Naive thymus-derived CD8-positive, alpha-beta T cell (primary cell): ENCODE data around the gene PDCD1LG2. TPM values are rescaled to one million over a fixed set of nuclear protein-coding genes. Genes with fewer than 3 reads are reported as not detected.
A peak's percentile ranks its signal among the peaks of the same experiment; 100 is the strongest.

Experiments
- ATAC-seq, 2 donors: fragments of 150-1000 bp; cut with Tn5 transposase in 1 of 2; sonication (Bioruptor Pico), chemical (Tn5 transposase) in 1 of 2; 1 replicate in 1 of 2; 2 replicates in 1 of 2; pipeline ENCODE4 v1.10.0; 2021; ENCODE audit warnings: mild to moderate bottlenecking in 2 of 2, moderate library complexity in 2 of 2
- POLR2A ChIA-PET: fragments of 350-600 bp; sonication (Branson Sonifier 250); formaldehyde crosslinking; loops from one replicate; lab custom pipeline; 2021; ENCODE audit warnings: antibody characterized with exemption; lab: Charles Lee
- DNase-seq, 10 donors: peaks; one replicate each; pipeline versions ENCODE4 v3.0.0 to v3.0.0-alpha.2; 2020 to 2022
- H3K27ac Mint-ChIP-seq, 10 donors: one replicate each; pipeline ENCODE4 v1.8.0; 2020 to 2022; ENCODE audit warnings: mild to moderate bottlenecking in 10 of 10, mixed read lengths in 10 of 10, moderate library complexity in 4 of 10, inconsistent platforms in 1 of 10
- H3K27me3 Mint-ChIP-seq, 5 donors: one replicate each; pipeline ENCODE4 v1.8.0; 2021 to 2022; ENCODE audit warnings: mixed read lengths in 5 of 5
- H3K36me3 Mint-ChIP-seq, 3 donors: one replicate each; pipeline ENCODE4 v1.8.0; 2020 to 2022; ENCODE audit warnings: mixed read lengths in 3 of 3, mild to moderate bottlenecking in 2 of 3, inconsistent platforms in 1 of 3
- H3K4me1 Mint-ChIP-seq, 4 donors: one replicate each; pipeline ENCODE4 v1.8.0; 2021 to 2022; ENCODE audit warnings: mixed read lengths in 4 of 4
- H3K4me3 Mint-ChIP-seq, 10 donors: one replicate each; pipeline ENCODE4 v1.8.0; 2020 to 2022; ENCODE audit warnings: mild to moderate bottlenecking in 10 of 10, mixed read lengths in 10 of 10, moderate library complexity in 6 of 10, inconsistent platforms in 1 of 10
- H3K9me3 Mint-ChIP-seq, 9 donors: one replicate each; pipeline ENCODE4 v1.8.0; 2020 to 2022; ENCODE audit warnings: mixed read lengths in 9 of 9, mild to moderate bottlenecking in 3 of 9, inconsistent platforms in 1 of 9, moderate library complexity in 1 of 9
- polyA plus RNA-seq, 3 donors: library from polyadenylated mRNA; unstranded; fragments of 300-500 nt; fragmentation: Illumina TruSeq; gene quantifications; one replicate each; pipeline ENCODE4 v1.2.3, GENCODE V29; 2021
- total RNA-seq, 8 experiments: library from RNA in 2 of 8; stranded (reverse) in 2 of 8; gene quantifications; one replicate each; pipeline ENCODE4 v1.2.3 and lab custom pipeline; 2021 to 2026

PDCD1LG2 gene
- total and polyA plus RNA-seq, 5 experiments from 2014 or later = not detected

DNA sequence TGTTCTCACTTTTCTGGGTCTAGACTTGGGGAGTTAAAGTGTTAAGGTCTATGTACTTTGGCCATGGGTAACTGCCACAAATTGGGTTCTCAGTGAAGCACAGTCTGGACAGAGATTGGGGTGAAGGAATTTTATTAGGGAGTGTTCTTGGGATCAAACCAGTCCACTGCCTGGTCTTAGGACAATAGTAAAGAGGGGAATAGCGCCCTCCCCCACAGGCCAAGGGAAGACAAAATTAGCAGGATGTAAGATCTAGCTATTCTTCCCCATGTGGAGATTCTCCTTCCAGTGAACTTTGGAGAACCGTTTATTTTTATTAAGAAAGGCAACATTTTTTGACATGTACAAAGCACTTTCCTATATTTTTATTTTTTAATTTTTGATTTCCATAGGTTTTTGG is 100.2 kb downstream of the PDCD1LG2 start:
- ATAC-seq (no peak), DNase-seq (no peak)
- Mint-ChIP-seq H3K4me3 (no peak overlapping the region), H3K4me1 (peaks cover 4 to 51% (median 39%) of the 10 kb centered on the region in 4 donors), H3K9me3 (no peaks in the 10 kb centered on the region), H3K27ac (peak overlapping the region in 7 of 10 donors; percentile 7 to 75 (median 57)), H3K36me3 (no peaks in the 10 kb centered on the region), H3K27me3 (no peaks in the 10 kb centered on the region)
- POLR2A ChIA-PET = interaction anchor here (2.3 kb wide), 1 partner anchor 18 kb away, joined by 8 read pairs; the partner anchor contains the start of gene RIC1

DNA sequence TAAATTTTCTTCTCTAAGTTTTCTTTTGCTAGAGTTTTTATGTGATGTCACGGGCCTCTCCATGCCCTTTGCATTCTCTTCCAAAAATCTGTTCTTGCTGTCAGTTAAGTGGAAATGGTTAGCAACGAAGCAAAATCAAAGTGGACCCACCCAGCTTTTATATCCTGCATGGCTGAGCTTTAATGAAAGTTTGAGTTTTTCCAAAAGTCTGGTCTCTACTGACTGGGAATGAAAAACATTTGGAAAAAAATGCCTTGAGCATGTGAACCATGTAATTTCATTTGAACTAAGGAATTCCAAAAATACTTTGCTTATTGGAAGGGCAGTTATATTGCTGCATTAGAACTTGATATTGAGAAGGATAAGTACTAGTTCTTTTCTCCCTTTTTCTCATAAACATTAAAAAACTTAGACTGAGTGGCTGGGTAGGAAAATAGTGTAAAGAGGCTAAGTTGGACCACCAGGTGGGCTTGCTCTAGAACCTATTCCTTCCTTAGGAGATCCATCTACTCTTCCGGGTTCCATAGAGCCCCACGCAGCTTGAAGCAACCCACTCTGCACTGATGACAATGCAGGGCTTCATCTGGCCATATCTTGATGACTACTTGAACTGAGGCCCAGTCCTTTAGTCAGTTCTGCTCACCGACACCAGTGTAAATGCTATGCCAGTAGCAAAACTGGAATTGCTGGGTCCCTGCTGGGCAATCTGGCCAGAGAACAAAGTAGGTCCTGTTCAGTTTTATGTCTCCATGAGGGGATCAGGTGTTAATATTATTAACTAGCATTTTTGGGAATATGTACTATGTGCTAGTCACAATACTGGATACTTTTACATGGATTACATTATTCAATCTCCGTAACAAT is 101.2 kb downstream of the PDCD1LG2 start:
- Mint-ChIP-seq H3K4me1 (peaks cover 7 to 54% (median 43%) of the 10 kb centered on the region in 4 donors), H3K9me3 (no peaks in the 10 kb centered on the region), H3K27me3 (no peaks in the 10 kb centered on the region), H3K4me3 (no peak overlapping the region), H3K27ac (peak overlapping the region in 5 of 10 donors; percentile 19 to 75 (median 37)), H3K36me3 (peaks cover 0 to 2% (median 0%) of the 10 kb centered on the region in 3 donors)
- POLR2A ChIA-PET = interaction anchor here (0.9 kb wide), 1 partner anchor 15 kb away, joined by 3 read pairs; no protein-coding TSS in a partner anchor
- ATAC-seq (no peak), DNase-seq (no peak)

DNA sequence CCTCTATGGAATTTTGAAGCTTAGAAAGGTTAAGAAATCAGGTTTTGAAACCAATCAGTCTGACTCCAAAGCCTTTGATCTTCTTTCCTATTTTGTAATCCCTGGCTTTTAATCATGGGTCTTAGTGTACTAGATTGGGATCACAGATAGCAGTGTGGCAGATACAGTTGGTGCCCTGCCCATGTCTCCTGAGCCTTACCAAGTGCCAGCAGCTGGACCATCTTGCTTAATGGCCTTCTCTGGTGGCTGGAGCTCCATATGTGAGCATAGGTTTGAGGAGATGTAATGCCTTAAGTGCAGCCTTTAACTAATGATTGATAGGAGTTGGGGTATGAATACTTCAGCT is 101.8 kb downstream of the PDCD1LG2 start:
- no peak for DNase-seq
- Mint-ChIP-seq H3K27me3 (no peaks in the 10 kb centered on the region), H3K27ac (peak overlapping the region in 4 of 10 donors; percentile 32 to 80 (median 48)), H3K9me3 (no peaks in the 10 kb centered on the region), H3K4me1 (peaks cover 8 to 55% (median 45%) of the 10 kb centered on the region in 4 donors), H3K36me3 (peaks cover 0 to 3% (median 0%) of the 10 kb centered on the region in 3 donors), H3K4me3 (no peak overlapping the region)
- POLR2A ChIA-PET = no interaction called here
- ATAC-seq = no peak

DNA sequence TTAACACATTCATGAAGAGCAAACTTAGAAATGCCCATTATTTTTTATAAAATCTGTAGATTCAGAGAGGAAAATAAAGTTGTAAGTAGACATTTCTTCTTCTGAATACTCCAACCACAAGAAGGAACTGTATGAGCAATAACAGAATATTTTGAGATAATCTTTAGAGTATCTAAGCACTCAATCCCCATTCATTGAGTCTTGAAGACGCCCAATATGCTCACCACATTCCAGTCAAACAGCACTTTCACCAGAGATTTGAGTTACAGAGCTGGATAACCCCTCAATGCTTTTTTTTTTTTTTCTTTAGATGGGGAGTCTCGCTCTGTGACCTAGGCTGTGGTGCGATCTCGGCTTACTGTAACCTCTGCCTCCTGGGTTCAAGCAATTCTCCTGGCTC is 103.9 kb downstream of the PDCD1LG2 start:
- H3K4me1 Mint-ChIP-seq = peaks cover 11 to 54% (median 48%) of the 10 kb centered on the region in 4 donors
- H3K4me3 Mint-ChIP-seq = no peak overlapping the region
- POLR2A ChIA-PET = no interaction called here
- H3K36me3 Mint-ChIP-seq = peaks cover 0 to 4% (median 0%) of the 10 kb centered on the region in 3 donors
- no peaks in the 10 kb centered on the region for H3K9me3 Mint-ChIP-seq
- DNase-seq (no peak), ATAC-seq (no peak)
- no peak overlapping the region for H3K27ac Mint-ChIP-seq
- no peaks in the 10 kb centered on the region for H3K27me3 Mint-ChIP-seq

DNA sequence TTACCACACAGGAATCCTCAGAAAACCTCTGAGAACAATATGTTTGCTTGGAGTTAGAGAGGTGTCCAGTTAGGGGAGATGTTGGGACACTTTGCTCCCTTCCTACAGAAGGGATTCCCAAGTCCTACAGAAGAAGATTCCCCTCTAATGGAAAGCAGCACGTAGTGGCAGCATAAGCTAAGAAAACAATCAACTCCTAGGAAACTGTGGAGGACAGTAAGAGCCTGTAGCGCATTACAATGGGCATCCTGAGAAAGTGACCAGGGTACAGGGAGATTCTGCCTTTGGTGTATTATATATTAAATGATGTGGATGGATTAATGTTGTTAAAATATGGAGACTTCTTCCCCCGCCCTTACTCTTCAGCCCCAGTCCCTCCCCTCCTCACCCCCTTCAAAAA is 104.7 kb downstream of the PDCD1LG2 start:
- ATAC-seq = no peak
- no peak overlapping the region for H3K4me3 Mint-ChIP-seq
- POLR2A ChIA-PET = no interaction called here
- DNase-seq = no peak
- H3K36me3 Mint-ChIP-seq = peaks cover 0 to 5% (median 0%) of the 10 kb centered on the region in 3 donors
- H3K4me1 Mint-ChIP-seq = peaks cover 11 to 54% (median 46%) of the 10 kb centered on the region in 4 donors
- H3K27ac Mint-ChIP-seq = peak overlapping the region in 2 of 10 donors; percentile 2 to 22
- no peaks in the 10 kb centered on the region for H3K27me3 Mint-ChIP-seq
- H3K9me3 Mint-ChIP-seq = no peaks in the 10 kb centered on the region

DNA sequence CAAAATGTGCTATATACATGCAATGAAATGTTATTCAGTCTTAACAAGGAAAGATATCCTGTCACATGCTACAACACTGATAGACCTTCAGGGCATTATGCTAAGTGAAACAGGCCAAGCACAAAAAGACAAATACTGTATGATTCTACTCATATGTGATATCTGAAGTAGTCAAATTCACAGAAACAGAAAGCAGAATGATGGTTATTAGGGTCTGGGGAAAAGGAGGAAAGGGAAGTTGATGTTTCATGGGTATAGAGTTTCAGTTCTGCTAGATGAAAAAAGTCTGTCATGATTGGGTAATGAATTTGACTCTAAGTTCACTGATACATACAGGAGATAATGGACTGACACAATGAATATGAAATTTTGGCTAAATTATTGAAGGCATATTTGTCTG is 107.4 kb downstream of the PDCD1LG2 start:
- peaks cover 13 to 58% (median 39%) of the 10 kb centered on the region in 4 donors for H3K4me1 Mint-ChIP-seq
- ATAC-seq (peak in 1 of 2 donors; percentile 41), DNase-seq (no peak)
- POLR2A ChIA-PET = no interaction called here
- no peaks in the 10 kb centered on the region for H3K27me3 Mint-ChIP-seq
- peak overlapping the region in 4 of 10 donors; percentile 1 to 48 (median 9) for H3K4me3 Mint-ChIP-seq
- peak overlapping the region in 4 of 10 donors; percentile 6 to 82 (median 28) for H3K27ac Mint-ChIP-seq
- H3K36me3 Mint-ChIP-seq = peaks cover 0 to 11% (median 0%) of the 10 kb centered on the region in 3 donors
- no peaks in the 10 kb centered on the region for H3K9me3 Mint-ChIP-seq

DNA sequence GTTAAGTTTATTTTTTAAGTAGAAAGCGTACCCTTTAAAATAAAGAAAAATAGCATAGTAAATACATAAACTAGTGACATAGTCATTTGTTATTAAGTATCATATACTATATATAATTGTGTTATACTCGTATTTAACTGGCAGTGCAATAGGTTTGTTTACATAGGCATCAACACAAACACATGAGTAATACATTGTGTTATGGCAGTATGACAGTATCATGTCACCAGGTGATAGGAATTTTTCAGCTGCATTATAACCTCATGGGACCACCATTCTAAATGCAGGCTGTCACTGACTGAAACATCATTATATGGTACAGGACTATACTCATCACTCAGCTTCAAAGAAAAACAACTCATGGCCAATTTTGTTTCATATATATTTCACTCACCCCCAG is 110.2 kb downstream of the PDCD1LG2 start:
- no peak for DNase-seq
- POLR2A ChIA-PET = no interaction called here
- no peaks in the 10 kb centered on the region for H3K9me3 Mint-ChIP-seq
- peaks cover 20 to 71% (median 50%) of the 10 kb centered on the region in 4 donors for H3K4me1 Mint-ChIP-seq
- no peaks in the 10 kb centered on the region for H3K27me3 Mint-ChIP-seq
- peaks cover 0 to 14% (median 0%) of the 10 kb centered on the region in 3 donors for H3K36me3 Mint-ChIP-seq
- ATAC-seq = no peak
- H3K4me3 Mint-ChIP-seq = peak overlapping the region in 1 of 10 donors; percentile 2
- peak overlapping the region in 2 of 10 donors; percentile 18 to 31 for H3K27ac Mint-ChIP-seq

Other genes with a start within 250 kb of the PDCD1LG2 start
- 1 to 10 TPM; 3.7 TPM for gene RLN2, start 205.8 kb upstream of the PDCD1LG2 start, total RNA-seq
- gene RLN2, start 205.8 kb upstream of the PDCD1LG2 start, polyA plus RNA-seq = 10 to 100 TPM in 1 of 3 donors, 1 to 10 TPM in 2; 7.7 to 12.7 (median 9.4) TPM
- 1 to 10 TPM; 5.1 TPM for gene RLN1, start 170.7 kb upstream of the PDCD1LG2 start, total RNA-seq
- 1 to 10 TPM; 1.2 to 3.4 (median 1.4) TPM for gene RLN1, start 170.7 kb upstream of the PDCD1LG2 start, polyA plus RNA-seq
- gene PLGRKT, start 72.6 kb upstream of the PDCD1LG2 start, total RNA-seq = 10 to 100 TPM; 19.0 to 19.1 TPM
- gene PLGRKT, start 72.6 kb upstream of the PDCD1LG2 start, polyA plus RNA-seq = 10 to 100 TPM; 45.2 to 60.3 (median 55.8) TPM
- 1 to 10 TPM; 3.9 to 4.7 TPM for gene CD274, start 60.0 kb upstream of the PDCD1LG2 start, total RNA-seq
- gene CD274, start 60.0 kb upstream of the PDCD1LG2 start, polyA plus RNA-seq = 1 to 10 TPM; 1.1 to 3.9 (median 1.6) TPM
- 10 to 100 TPM; 30.1 to 30.6 TPM for gene RIC1, start 118.6 kb downstream of the PDCD1LG2 start, total RNA-seq
- gene RIC1, start 118.6 kb downstream of the PDCD1LG2 start, polyA plus RNA-seq = 1 to 10 TPM; 5.4 to 8.3 (median 6.2) TPM